Gastroesophageal sphincter (tissue), 3 donors: ENCODE data around the gene SLC35B4.

Source experiments
- CTCF ChIP-seq, 4 experiments: fragments of 200-600 bp in 2 of 4; fragments of 450-650 bp in 2 of 4; sonication (generic) in 1 of 4; IDR thresholded peaks; one replicate each; pipeline ENCODE4 v1.5.1; 2017 to 2019; ENCODE audit warnings: antibody characterized with exemption in 4 of 4, mild to moderate bottlenecking in 2 of 4, moderate library complexity in 2 of 4
- EP300 ChIP-seq: sonication (generic); formaldehyde crosslinking; IDR thresholded peaks from one replicate; pipeline ENCODE4 v1.6.1; 2017; ENCODE audit warnings: antibody characterized with exemption, mild to moderate bottlenecking
- POLR2A ChIP-seq, 2 donors: fragments of 450-650 bp; IDR thresholded peaks; one replicate each; pipeline ENCODE4 v1.6.1; 2017; ENCODE audit warnings: antibody characterized with exemption in 2 of 2, mild to moderate bottlenecking in 2 of 2, moderate library complexity in 1 of 2
- POLR2AphosphoS5 ChIP-seq: sonication (generic); formaldehyde crosslinking; IDR thresholded peaks from one replicate; pipeline ENCODE4 v1.6.1; 2017; ENCODE audit warnings: antibody characterized with exemption

- no peak for TF ChIP-seq CTCF (IDR thresholded peaks at IDR 0.05)
- TF ChIP-seq POLR2AphosphoS5, result no peak
- TF ChIP-seq POLR2A (IDR thresholded peaks at IDR 0.05), result no peak
- TF ChIP-seq EP300, result no peak
Observed at GRCh38 chr7:134365341-134366054, 48.8 kb upstream of the SLC35B4 start.
